ENCODE results near the gene KIRREL3. TPM values are rescaled to one million over a fixed set of nuclear protein-coding genes. Genes with fewer than 3 reads are reported as not detected.

KIRREL3 gene
- total RNA-seq, 3 donors from 2014 or later, result 0.32 to 0.33 TPM; not detected in 1

DNA sequence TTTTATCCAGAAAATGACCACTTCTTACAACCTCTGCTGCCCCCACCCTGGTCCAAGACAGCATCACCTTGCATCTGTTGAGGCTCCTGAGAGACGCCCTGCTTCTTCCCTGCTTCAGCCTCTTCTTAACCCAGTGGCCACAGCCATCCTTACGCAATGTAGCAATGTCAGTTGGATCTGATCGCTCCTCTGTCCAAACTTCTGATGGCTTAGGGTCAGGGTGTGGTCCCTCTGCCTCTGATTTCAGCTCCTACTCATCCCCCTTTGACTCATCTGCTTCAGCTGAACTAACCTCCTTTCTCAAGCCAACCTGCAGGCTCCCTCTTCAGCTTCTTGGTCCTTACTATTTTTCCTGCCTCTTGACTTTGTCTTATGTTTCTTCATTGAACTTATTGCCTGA is 280.8 kb downstream of the KIRREL3 start:
- Histone ChIP-seq H3K9me3 (no peaks in the 10 kb centered on the region), H3K4me3 (no peak overlapping the region), H3K36me3 (no peaks in the 10 kb centered on the region), H3K27me3 (no peaks in the 10 kb centered on the region), H3K4me1 (no peaks in the 10 kb centered on the region), H3K27ac (no peak overlapping the region)
- intact Hi-C loops (cut with DNase I; ENCODE audit: low total_unique reads), result no loop called here
- DNase-seq (ENCODE audit: low spot score in 2 of 2), result no peak
- TF ChIP-seq, protein P1, sequence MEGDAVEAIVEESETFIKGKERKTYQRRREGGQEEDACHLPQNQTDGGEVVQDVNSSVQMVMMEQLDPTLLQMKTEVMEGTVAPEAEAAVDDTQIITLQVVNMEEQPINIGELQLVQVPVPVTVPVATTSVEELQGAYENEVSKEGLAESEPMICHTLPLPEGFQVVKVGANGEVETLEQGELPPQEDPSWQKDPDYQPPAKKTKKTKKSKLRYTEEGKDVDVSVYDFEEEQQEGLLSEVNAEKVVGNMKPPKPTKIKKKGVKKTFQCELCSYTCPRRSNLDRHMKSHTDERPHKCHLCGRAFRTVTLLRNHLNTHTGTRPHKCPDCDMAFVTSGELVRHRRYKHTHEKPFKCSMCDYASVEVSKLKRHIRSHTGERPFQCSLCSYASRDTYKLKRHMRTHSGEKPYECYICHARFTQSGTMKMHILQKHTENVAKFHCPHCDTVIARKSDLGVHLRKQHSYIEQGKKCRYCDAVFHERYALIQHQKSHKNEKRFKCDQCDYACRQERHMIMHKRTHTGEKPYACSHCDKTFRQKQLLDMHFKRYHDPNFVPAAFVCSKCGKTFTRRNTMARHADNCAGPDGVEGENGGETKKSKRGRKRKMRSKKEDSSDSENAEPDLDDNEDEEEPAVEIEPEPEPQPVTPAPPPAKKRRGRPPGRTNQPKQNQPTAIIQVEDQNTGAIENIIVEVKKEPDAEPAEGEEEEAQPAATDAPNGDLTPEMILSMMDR (IDR thresholded peaks at IDR 0.05), result no peak

DNA sequence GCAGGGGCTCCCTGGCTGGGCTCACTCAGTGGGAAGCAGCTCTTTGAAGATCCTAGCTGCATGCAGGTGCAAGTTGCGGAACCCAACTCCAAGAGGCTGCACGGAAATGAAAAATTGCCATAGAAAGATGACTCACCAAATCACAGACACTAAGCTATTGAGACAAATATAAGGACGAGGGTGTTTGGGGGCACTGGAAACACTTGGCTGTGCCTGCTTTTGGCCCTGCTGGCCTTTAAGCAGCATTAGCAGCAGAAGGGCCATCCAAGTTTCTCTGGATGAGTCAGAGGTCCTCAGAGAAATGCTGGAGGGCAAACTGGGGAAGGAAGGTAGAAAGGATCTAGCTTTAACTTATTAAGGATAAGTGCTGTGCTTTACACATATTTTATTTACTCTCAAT is 282.3 kb downstream of the KIRREL3 start:
- H3K27me3 ChIP-seq, result no peaks in the 10 kb centered on the region
- DNase-seq (ENCODE audit: low spot score in 2 of 2), result no peak
- H3K36me3 ChIP-seq, result no peaks in the 10 kb centered on the region
- intact Hi-C loops (cut with DNase I; ENCODE audit: low total_unique reads), result no loop called here
- TF ChIP-seq, protein P1 (IDR thresholded peaks at IDR 0.05), result no peak
- TF ChIP-seq POLR2AphosphoS5 (IDR thresholded peaks at IDR 0.05) (no peak), POLR2A (IDR thresholded peaks at IDR 0.05) (no peak)
- H3K4me1 ChIP-seq, result no peaks in the 10 kb centered on the region
- H3K4me3 ChIP-seq, result no peak overlapping the region
- H3K9me3 ChIP-seq, result no peaks in the 10 kb centered on the region
- no peak overlapping the region for H3K27ac ChIP-seq

DNA sequence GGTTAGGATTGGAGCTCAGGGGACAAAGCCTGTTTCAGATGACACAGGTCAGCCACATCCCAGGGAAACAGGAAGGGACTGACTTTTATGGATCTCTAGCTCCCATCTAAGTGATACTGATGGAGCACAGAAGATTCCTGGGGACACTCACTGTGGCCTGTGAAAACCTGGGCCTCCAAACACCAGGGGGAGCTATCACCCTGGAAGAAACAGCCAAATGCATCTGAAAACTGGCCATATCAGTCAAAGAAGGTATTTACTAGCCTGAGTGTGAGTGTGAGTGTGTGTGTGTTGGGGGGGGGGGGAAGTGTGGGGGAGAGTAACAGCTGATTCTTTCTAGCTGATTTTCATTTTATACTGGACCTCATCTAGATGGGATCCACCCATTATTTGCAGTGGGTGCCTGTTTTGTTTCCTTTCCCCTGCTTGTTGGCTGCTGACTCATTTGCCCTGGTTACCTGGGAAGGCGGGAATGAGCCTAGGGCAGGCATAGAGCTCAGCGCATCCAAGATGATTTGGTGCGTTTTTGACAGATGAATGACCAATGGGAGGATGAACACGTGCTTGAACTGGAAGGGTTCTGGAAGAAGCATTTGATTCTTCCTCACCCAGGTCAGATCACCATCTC is 284.0 kb downstream of the KIRREL3 start:
- TF ChIP-seq, protein P1 (IDR thresholded peaks at IDR 0.05), result peak in 1 of 3 donors; percentile 35
- TF ChIP-seq POLR2A (IDR thresholded peaks at IDR 0.05) (no peak), POLR2AphosphoS5 (IDR thresholded peaks at IDR 0.05) (no peak)
- Histone ChIP-seq H3K27ac (no peak overlapping the region), H3K9me3 (no peaks in the 10 kb centered on the region), H3K4me1 (no peaks in the 10 kb centered on the region), H3K36me3 (no peaks in the 10 kb centered on the region), H3K4me3 (no peak overlapping the region), H3K27me3 (no peaks in the 10 kb centered on the region)
- DNase-seq (ENCODE audit: low spot score in 2 of 2), result no peak
- intact Hi-C loops (cut with DNase I; ENCODE audit: low total_unique reads), result no loop called here

DNA sequence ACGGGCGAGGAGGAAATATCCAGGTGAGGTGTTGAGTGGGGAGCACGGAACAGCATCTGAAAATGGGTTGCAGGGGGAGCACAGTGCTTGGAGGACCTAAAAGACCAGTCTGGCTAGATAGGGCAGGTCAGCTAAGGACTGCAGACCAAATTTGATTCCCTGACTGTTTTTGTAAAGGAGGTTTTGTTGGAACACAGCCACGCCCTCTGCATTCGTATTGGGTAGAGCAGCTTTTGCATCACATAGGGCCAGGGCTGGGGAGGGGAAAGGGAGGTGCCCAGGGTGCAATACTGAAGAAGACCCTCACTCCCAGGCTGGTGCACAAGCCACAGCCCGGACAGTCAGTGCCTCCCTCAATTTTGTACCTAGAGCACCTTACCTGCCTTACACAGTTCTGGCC is 286.8 kb downstream of the KIRREL3 start:
- H3K36me3 ChIP-seq, result no peaks in the 10 kb centered on the region
- no peak overlapping the region for H3K4me3 ChIP-seq
- intact Hi-C loops (cut with DNase I; ENCODE audit: low total_unique reads), result loop anchor here (1.0 kb wide), 1 partner anchor 9 kb away; no protein-coding TSS in a partner anchor
- no peak for TF ChIP-seq POLR2A (IDR thresholded peaks at IDR 0.05)
- TF ChIP-seq, protein P1 (IDR thresholded peaks at IDR 0.05), result no peak
- no peak for TF ChIP-seq POLR2AphosphoS5 (IDR thresholded peaks at IDR 0.05)
- no peak overlapping the region for H3K27ac ChIP-seq
- H3K9me3 ChIP-seq, result no peaks in the 10 kb centered on the region
- peaks cover 0 to 9% of the 10 kb centered on the region in 2 donors for H3K27me3 ChIP-seq
- DNase-seq (ENCODE audit: low spot score in 2 of 2), result no peak
- no peaks in the 10 kb centered on the region for H3K4me1 ChIP-seq

DNA sequence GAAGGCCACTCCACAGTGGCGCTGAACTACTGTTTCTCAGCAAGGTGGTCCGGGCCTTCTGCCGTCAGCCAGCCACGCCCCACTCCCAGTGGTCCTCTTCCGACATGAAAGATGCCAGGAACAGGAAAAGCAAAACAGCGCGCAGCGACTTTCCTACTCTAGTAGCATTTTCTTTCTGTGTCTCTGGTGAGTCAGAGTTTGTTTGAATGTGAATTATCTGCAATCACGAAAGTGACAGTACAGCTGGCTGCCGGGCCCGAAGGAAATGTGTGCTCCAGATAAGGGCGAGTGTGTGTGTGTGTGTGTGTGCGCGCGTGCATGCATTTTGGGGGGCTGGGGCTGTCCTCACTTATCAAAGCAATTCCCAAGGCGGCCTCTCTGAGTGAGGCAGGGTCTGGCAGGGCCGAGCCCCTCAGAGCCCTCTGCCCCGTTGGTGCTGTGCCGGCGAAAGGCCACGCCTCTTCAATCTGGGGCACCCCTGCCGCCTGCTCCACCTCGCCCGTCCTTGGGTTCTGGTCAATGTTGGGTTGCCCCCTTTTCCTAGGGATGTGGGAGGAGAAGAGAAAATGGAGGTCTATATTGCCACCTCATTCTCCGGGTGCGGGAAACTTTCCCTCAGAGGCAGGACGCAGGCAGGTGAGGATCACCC is 288.5 kb downstream of the KIRREL3 start:
- H3K27me3 ChIP-seq, result peaks cover 0 to 9% of the 10 kb centered on the region in 2 donors

More for the DNA sequence above, 288.5 kb downstream of the KIRREL3 start:
- H3K4me3 ChIP-seq, result no peak overlapping the region
- no peaks in the 10 kb centered on the region for H3K36me3 ChIP-seq
- H3K27ac ChIP-seq, result no peak overlapping the region
- TF ChIP-seq, protein P1 (IDR thresholded peaks at IDR 0.05), result no peak
- TF ChIP-seq POLR2A (IDR thresholded peaks at IDR 0.05), result no peak
- TF ChIP-seq POLR2AphosphoS5 (IDR thresholded peaks at IDR 0.05), result no peak
- H3K4me1 ChIP-seq, result no peaks in the 10 kb centered on the region
- DNase-seq (ENCODE audit: low spot score in 2 of 2), result no peak
- intact Hi-C loops (cut with DNase I; ENCODE audit: low total_unique reads), result no loop called here
- H3K9me3 ChIP-seq, result no peaks in the 10 kb centered on the region
